ENCODE data around the gene PNPLA8.

Gene PNPLA8

DNA sequence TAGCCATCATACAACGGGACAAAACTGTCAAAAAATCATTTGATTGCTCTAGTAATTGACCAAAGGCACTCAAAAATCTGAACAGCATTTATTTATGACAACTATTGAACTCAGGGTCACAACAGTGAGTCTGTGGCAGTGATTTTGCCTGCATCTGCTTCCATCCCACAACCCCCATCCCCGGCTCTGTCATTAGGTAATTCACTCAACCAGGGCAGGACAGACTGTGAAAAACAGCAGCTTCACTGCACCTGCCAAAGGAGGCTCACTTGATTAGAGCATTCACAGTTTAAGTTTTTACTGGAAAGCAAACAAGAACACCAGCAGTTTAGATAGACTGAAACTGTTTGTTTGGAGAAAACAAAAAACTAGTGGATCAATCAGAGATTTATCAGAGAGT, 91.9 kb downstream of the PNPLA8 start:
- no peak for DNase-seq

DNA sequence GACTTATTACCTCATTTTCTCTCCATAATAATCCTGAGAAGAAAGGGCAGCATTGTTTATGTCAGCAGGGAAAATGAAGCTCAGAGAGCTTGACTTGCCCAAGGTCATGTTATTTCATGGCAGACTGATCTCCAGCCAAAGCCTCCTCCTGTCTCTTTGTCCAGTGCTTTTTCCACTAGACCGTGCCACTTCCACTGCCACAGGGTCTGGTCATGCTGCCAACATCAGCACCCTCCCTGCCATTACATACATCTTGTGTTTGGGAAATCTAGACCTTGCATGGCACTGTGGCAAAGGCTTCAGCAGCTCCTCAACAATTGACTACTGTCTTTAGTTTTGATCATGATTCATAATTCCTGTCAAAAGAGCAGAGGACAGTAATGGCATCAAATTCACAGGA, 94.8 kb downstream of the PNPLA8 start:
- no peak for DNase-seq

DNA sequence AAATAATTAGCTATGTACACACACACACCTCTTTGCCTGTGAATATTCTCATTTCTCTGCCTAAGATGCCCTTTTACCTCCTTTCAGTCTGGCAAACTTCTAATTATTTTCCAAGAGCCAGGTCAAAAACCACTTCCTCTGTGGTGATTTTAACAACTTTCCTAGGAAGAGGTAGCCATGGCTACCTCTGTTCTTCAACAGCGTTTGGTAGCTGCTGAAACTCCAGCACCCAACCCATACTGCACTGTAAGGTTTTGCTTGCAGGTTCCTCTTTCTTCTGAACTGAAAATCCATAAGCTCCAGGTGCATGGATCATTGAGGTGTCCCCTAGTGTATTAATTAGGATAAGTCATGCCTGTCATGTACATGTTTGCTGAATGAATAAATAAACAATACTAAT, 95.3 kb downstream of the PNPLA8 start:
- DNase-seq = no peak

DNA sequence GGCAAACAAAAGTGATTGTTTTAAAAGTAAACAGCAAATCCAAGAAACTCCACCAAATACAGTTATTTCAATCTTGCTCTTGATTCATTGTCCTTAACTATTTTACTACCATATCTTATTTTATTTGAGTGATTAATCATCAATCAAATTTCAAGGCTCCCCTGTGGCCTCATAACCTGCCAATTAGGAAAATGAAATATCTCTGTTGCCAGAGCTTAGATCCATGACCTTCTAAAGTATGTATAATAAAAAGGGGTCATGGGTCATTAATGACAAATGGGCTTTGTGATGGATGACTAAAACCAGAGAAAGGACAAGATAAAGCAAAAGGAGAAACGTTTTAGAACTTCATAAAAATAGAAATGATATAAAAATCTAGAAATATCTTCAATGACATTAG, 98.2 kb downstream of the PNPLA8 start:
- no peak for DNase-seq

DNA sequence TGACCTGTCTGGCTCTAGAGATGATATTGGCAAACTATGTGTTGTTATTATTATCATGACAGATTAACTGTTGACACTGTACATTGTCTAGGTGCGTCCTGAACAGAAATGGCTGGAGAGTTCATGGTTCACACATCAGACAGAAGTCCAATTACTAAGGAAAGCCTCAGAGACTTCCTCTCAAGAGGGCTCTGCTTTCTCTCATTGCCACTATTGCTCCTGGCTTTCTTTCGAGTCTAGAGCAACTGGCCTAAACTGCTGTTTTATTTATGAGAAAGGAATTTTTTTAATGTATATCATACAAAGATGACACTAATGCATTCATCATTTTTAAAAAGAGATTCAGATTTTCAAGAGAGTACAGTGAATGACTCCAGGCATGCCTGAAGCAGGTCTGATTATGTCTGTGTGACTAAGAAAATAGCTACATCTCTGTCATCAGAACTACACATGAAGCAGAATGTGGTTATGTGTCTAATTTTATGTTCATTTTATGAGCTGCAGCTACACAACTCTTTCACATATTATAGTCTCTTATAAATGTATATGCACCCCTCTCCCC, 100.1 kb downstream of the PNPLA8 start:
- no peak for DNase-seq

DNA sequence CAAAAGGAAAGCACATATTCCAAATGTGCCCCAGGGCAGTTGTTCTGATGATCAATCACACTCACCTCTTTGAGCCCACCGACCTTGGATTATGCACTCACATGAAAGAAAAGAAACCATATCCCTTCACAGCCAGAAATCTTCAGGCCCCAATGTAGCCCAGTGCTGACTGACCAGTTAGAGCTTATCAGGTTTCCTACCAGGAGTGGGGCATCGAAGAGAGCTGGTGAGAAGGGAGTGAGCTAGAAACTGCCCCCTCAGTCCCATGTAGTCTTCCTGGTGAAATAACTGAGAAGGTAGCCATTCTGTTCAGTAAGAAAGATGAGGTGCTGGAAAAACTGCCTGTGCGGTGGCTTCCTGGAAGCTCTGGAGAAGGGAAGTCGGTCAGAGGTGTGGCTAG, 101.9 kb downstream of the PNPLA8 start:
- no peak for DNase-seq

DNA sequence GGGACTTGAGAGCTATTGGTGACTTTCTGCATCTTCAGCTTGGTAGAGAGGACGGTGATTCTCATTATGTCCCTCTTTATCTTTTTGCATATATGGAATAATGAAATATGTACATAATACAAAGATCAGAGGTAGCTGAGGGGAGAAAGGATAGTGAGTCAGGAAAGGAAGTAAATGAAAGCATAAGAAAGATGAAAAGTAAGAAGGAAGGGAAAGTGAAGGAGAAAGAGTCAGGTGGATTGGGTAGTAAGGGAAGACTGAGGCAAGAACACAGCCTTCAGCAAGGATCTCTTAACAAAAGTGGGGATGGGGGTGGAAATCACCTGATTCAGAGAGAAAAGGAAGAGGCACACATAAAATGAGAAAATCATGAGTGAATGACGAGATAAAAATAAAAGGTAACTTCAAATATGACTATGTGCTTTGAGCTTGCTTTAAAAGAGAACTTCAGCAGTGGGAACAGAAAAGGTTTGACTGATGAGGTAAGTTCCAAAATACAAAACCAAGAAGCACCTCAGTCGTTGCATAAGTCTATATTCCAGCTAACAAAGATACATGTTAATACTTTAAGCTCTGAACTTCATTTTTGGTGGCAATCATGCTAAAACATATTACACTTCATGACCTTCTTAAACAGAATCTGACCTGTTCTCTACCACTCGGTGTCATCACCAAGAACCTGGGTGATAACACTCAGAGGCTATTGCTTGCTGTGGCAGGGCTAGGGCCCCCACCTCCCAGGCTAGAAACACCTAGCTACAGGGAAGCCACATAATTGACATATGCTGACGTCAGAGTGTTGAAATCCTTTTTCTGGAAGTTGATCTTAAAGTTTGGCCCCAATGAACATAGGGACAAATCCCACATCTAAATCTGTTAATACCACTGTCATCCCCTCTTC, 102.6 kb downstream of the PNPLA8 start:
- DNase-seq = no peak

DNA sequence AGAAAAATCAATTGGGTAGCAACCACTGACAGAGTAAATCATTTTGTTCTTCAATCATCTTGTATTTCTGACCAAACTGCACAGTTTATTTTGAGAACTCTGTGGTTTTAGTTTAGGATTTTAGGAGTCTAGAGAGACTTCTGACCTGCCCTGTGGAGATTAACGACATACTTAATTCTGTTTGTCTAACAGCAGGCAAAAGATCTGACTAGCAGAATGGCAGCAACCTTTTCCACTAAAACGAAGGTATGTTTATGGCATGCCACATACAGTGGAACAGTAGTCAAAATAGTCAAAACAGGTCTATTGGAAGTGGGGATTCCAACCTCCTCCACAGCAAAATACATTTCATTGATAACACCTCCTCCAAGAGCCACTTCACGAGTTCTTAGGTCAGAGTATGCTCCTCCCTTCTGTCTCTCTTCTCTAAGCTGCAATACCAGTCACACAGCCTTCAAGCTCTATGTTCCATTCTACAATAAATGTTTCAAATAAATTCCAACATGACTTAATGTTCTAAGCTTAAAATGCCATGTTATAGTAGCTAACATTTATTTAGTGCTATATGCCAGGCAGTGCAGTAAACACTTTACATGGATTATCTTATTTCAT, 104.1 kb downstream of the PNPLA8 start:
- no peak for DNase-seq
